Stimulated activated CD4-positive, alpha-beta T cell treated with anti-CD3 and anti-CD28 coated beads, Interleukin-15, amount 100 ng/mL, for 24 hours (primary cell): ENCODE results near the gene CAMLG.
"Not testable (repeated sequence)": the region's sequence is repeated elsewhere in the genome, so short reads cannot be mapped to it uniquely, and the experiment has no call there.

Experiments
- DNase-seq: peaks from one replicate; pipeline ENCODE4 v3.0.0-alpha.2; 2020

CAMLG gene

DNA sequence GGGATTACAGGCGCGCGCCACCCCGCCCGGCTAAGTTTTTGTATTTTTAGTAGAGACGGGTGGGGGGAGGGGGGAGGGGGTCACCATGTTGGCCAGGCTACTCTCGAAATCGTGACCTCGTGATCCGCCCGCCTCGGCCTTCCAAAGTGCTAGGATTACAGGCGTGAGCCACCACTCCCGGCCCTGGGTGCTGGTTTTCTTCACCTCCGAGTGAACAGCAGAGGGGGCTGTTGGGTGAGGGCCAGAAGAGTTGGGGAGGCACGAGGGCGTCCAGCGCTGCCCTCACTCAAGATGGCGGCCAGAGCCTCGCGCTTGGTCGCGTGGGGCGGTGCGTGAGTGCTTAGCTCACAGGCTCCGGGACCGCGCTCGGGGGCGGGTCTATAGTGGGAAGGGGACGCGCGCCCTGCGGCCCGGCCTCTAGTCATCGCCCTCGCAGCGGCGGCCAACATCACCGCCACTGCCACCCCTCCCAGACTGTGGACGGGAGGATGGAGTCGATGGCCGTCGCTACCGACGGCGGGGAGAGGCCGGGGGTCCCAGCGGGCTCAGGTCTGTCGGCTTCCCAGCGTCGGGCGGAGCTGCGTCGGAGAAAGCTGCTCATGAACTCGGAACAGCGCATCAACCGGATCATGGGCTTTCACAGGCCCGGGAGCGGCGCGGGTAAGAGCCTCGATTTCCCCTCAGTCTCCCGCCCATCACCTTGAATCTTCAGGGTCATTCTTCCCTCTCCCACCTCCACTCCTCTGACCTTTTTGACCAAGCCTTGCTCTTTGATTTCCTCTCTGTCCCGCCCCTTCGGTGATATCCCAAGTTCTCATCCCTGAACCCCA, at the start of gene CAMLG:
Gene CAMLG, plus strand, starts transcription at position 416 of the 830 bp plus-strand sequence. Its CDS starts 73 bp downstream, at position 489.
- peak; percentile 99 for DNase-seq

DNA sequence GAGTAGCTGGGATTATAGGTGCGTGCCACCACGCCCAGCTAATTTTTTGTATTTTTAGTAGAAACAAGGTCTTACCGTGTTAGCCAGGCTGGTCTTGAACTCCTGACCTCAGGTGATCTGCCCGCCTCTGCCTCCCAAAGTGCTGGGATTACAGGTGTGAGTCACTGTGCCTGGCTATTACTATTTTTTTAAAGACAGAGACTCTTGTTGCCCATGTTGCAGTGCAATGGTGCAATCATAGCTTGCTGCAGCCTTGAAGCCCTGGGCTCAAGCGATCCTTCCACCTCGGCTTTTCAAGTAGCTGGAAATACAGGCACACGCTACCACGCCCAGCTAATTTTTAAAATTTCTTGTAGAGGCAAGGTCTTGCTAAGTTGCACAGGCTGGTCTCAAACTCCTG, 48.2 kb upstream of the CAMLG start:
- not testable (repeated sequence) for DNase-seq

DNA sequence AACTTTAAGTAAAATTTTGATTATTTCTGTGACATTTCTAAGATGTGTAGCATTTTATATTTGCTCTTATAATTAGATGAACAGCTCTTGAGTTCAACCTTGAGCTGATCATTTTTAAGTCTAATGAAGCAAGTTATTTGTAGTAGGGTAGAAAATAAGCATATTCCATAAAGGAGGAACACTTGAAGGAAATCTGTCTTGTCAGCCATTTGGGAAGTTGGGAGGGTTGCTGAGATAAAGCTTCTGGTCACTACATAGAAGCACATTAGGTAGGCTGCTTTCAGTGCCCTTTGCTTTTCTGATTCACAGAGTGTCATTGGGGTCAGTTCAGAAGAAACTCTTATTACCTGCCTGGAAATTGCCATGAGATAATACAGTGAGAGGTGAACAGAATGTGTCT, 45.6 kb upstream of the CAMLG start:
- no peak for DNase-seq

DNA sequence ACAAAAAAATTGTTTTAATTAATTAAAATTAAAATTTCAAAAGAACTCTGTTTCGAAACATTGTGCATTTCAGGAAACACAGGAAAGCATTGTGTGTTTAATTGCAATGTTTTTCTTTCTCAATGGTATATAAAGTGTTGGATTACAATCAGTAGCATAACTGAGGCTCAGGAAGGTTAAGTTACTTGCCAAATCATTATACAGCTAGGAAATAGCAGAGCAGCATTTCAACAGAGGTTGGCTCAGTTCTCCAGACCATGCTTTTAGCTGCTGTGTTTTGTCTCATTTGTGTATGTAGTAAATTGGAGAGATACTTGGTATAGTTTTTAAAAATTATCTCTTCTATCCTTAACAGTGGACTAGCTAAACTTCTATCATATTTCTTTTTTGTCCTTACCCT, 30.0 kb upstream of the CAMLG start:
- DNase-seq: no peak

DNA sequence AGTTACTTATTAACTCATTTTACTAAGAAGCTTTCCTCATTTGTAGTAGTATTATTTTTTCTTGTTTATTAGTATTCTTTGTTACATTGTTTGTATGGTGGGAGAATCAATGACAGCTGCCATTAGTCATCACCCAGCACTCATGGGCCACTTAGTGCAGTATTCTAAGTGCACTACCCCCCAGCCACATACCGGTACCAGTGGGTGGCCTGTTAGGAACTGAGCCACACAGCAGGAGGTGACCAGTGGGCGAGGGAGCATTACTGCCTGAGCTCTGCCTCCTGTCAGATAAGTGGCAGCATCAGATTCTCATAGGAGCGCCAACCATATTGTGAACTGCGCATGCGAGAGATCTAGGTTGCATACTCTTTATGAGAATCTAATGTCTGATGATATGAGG, 24.2 kb upstream of the CAMLG start:
- DNase-seq: no peak

DNA sequence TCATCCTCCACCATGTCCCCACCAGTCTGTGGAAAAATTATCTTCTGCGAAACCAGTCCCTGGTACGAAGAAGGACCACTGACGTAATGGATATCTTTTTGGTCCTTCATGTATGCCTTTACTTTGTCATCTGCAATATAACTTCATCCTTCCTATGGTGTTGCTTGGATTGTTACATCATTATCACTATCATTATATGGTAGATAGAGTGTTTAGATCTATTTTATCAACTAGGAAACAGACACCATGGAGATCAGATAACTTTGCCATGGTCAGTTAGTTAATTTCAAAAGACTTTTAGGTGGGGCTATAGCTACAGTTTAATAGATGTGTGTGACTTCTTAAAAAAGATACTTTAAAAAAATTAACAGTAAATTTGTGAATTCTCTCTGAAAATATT, 23.8 kb upstream of the CAMLG start:
- no peak for DNase-seq

DNA sequence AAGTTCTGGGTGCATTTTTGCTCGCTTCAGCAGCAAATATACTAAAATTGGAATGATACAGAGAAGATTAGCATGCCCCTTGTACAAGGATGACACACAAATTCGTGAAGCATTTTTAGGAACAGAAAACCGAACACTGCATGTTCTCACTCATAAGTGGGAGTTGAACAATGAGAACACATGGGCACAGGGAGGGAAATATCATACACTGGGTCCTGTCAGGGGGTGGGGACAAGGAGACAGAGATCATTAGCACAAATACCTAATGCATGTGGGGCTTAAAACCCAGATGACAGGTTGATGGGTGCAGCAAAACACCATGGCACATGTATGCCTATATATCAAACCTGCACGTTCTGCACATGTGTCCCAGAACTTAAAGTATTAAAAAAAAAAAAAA, 22.9 kb upstream of the CAMLG start:
- DNase-seq: not testable (repeated sequence)

DNA sequence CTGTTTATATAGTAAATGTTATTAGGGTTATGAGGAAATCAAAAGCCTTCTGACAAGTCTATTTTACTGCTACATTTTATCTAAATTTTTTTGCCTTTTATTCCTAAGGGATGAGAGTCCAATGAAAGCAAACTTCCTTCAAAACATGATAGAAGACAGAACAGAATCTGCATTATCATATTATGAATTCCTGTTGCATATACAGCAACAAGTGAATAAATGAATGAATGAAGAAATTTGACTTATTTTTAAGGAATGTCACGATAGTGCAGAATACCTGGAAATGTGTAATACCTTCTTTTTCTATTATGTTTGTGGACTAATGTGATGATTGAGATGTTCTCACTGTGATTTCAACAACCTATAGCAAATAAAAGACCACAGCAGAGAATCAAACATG, 13.5 kb upstream of the CAMLG start:
- no peak for DNase-seq

DNA sequence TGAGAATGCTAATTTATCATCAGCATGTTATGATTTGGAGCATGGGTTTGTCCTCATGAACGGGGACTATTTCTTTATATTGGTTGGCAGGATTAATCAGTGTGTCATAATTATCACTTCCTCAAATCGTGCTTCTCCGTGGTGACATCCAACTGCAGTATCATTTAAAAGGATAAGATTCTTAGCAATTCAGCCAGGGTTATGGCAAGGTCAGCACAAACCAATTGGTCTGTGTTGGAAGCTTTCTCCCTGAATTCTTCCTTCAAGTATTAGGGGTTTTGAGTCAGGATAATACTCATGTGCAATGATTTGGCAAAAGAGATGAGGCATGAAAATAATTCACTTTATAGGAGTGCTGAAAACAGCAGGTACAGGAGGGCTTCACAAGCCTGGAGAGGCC, 5.5 kb upstream of the CAMLG start:
- DNase-seq: no peak

DNA sequence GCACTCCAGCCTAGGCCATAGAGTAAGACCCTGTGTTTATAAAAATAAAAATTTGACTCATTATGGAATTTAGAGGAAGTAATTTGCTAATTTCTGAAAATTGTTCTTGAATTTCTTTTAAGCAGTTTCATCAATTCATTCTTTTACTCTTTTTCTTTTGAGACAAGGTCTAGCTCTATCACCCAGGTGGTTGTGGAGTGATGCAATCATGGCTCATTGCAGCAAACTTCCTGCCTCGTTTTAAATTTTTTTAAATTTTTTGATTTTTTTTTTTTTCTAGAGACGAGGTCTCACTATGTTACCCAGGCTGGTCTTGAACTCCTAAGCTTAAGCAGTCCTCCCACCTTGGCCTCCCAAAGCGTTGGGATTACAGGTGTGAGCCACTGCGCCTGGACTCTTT, 3.1 kb upstream of the CAMLG start:
- DNase-seq: no peak

DNA sequence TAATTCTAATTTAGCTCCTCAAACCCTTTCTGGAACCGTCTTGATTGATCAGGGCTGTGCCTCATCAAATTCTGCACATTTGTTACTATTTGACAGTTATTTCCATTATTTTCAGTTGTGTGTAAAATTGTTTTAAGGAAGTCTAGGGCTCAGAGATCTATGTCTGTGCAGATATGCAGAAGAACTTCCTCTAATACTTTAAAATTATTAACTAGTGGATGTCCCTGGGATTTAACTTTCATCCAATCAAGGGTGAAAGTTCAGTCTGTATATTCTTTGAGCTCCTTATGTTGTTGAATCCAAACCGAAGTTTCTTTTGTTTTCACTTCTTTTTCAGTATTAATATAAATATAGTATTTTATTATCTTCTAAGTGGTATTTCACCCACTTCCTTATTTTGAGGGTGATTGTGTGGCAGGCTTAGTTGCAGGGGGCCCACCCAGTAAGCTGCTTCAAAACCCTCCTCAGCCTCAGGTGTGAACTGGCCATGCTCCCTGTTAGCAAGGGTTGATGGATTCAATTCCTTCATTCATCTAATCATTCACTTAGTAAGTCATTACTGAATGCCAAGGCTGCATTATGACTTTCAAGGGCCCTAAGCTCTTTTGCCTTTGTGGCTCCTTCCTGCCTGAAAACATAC, 2.1 kb upstream of the CAMLG start:
- no peak for DNase-seq

DNA sequence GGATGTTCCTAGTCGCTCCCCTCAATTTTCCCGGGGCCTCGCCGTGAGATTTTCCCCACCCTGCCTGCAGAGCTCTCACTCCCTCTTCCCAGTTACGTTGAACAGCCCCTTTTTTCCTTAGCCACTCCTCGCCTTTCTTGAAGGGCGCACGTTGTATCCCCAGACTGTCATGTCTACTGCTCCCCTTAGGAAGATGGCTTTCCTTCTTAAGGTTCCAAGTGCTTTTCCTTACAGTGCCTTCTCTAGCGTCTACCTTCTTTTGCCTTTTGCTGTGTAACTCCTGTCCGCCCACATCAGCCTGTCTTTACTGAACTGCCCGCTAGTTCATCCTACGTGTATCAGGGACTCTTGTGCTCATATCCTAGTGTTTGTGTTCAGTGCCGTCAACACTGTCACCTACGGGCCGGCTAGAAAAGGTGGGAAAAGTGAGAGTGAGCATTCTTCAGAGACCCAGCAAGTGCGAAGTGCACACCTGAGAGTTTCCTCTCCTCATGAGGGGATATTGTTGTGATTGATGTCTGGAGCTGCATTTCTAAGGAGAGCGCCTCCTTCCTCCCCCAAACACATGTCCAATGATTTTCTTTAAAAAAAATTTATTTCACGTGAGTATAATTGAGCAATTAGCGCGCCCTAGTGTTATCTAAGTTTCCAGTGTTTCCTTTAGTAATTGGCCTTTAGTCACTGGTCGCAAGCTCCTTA, 764 bp downstream of the CAMLG start:
- peak; percentile 37 for DNase-seq

DNA sequence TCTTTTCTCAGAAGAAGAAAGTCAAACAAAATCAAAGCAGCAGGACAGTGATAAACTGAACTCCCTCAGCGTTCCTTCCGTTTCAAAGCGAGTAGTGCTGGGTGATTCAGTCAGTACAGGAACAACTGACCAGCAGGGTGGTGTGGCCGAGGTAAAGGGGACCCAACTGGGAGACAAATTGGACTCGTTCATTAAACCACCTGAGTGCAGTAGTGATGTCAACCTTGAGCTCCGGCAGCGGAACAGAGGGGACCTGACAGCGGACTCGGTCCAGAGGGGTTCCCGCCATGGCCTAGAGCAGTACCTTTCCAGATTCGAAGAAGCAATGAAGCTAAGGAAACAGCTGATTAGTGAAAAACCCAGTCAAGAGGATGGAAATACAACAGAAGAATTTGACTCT, 2.7 kb downstream of the CAMLG start:
- DNase-seq: no peak

DNA sequence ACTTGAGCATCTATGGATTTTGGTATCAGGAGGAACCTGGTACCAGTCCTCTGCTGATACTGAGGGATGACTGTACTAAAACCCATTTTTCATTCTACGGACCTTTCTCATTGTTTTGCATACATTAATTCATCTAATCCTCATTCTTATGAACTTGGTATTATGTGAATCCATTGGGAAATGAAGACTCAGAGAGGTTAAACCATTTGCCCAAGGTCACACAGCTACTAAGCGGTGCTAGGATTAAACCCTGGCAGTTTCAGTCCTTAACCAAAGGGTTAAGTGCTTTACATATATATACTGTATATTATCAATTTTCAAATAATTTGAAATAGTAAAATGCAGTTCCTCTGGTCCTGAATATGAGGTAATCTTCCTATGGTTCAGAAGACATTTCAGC, 3.8 kb downstream of the CAMLG start:
- no peak for DNase-seq

DNA sequence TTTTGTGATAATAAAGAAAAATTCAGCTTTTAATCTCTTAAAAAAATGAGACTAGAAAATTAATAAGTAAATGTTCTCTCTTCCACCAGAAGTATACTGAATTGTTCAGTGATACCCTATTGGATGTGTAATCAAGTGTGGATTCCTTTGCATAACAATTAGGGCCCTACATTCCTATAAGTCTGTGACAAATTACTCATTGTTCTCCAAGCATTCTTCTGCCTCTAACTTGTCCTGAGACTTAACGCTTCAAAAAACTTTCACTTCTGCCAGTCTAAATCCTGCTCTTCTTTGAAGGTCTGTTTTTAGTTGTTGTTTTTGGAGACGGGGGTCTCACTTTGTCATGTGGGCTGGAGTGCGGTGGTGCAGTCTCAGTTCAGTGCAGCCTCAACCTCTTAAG, 11.1 kb downstream of the CAMLG start:
- DNase-seq: no peak

DNA sequence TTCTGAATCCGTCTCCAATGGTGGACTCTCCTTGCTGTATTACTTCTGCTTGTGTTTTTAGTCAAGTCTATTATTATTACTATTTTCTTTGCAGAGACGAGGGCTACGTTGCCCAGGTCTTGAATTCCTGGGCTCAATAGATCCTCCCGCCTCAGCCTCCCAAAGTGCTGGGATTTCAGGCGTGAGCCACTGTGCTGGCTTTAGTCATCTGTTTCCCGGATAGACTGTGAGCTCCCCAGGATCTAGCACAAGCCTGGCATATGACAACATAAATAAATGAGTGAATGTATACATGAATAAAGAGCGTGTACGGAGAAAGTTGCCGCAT, 19.8 kb downstream of the CAMLG start:
- DNase-seq: no peak

DNA sequence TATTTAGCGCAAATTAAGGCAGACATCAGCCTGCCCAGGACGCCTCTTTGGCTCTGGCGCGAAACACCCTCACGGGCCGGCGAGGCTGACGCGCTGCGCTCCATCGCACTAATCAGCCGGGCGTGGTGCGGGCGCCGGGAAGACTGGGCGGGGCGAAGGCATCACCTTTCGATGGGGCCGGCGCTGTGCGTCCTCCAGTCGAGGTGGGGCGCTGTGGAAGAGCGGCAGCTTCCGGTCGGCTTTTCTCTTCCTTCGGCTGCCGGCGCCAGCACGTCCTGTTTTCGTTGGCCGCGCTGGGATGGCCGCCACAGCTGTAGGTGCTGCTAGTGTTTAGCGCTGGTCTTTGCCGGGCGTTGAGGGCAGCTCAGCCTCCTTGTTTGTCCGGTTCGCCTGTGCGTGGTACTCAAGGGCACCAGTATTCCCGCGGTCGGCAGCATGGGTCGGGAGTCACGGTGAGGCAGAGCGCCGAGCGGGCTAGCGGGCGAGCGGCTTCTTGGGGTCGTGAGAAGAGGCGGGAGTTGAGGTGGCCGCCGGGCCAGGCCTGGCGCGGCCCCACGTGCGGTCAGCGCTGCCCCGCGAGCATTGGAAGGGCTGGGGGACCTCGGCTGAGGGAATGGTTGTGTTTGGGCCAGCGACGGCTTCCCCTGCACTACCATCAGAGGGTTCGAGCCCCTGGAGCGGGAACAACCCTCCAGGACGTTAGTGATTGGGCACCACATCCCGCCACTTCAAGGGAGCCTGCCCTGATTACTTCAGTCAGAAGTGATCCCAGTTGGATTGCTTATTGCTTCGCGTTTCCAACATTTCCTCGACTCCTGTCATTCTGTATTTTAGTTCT, 20.4 kb downstream of the CAMLG start, which contains the start of gene DDX46:
Gene DDX46, plus strand, starts transcription at position 276 of the 838 bp plus-strand sequence. Its CDS starts 160 bp downstream, at position 436.
- DNase-seq: peak; percentile 98

DNA sequence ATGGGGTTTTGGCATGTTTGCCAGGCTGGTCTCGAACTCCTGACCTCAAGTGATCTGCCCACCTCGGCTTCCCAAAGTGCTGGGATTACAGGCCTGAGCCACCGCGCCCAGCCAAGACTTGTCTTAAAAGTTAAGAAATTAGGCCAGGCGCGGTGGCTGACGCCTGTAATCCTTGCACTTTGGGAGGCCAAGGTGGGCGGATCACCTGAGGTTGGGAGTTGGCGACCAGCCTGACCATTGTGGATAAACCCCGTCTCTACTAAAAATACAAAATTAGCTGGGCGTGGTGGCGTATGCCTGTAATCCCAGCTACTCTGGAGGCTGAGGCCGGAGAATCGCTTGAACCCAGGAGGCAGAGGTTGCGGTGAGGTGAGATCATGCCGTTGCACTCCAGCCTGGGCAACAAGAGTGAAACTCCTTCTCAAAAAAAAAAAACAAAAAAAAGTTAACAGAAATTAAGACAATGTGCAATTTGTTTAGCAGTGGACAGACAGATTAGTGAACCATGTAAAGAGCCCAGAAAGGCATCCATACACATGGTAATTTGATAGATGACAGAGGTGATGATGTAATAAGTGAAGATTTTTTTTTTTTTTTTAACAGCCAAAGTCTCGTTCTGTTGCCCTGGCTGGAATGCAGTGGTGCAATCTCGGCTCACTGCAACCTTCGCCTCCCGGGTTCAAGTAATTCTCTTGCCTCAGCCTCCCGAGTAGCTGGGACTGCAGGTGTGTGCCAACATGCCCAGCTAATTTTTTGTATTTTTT, 29.4 kb downstream of the CAMLG start:
- not testable (repeated sequence) for DNase-seq

DNA sequence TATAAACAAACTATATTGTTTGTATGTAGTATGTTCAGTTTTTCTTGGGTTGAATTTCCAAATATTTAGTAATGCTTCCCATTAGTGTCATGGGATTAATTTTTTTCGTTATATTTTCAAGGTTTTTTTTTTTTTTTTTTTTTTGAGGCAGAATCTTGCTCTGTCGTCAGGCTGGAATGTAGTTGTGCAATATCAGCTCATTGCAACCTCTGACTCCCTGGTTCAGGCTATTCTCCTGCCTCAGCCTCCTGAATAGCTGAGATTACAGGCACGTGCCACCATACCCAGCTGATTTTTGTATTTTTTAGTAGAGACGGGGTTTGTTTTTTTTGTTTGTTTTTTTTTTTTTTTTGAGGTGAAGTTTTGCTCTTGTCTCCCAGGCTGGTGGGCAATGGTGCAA, 30.9 kb downstream of the CAMLG start:
- no peak for DNase-seq

DNA sequence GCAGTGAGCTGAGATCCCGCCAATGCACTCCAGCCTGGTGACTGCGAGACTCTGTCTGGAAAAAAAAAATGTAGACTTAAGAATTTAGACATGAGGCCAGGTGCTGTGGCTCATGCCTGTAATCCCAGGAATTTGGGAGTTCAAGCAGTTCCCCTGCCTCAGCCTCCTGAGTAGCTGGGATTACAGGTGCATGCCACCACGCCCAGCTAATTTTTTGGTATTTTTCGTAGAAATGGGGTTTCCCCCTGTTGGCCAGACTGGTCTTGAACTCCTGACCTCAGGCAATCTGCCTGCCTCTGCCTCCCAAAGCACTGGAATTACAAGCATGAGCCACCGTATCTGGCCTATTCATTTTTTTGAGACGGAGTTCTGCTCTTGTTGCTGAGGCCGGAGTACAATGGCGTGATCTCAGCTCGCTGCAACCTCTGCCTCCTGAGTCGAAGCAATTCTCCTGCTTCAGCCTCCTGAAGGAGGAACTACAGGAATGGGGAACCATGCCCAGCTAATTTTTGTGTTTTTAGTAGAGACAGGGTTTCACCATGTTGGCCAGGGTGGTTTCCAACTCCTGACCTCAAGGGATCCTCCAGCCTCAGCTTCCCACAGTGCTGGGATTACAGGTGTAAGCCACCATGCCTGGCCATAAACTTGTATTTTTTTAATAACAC, 34.2 kb downstream of the CAMLG start:
- no peak for DNase-seq

DNA sequence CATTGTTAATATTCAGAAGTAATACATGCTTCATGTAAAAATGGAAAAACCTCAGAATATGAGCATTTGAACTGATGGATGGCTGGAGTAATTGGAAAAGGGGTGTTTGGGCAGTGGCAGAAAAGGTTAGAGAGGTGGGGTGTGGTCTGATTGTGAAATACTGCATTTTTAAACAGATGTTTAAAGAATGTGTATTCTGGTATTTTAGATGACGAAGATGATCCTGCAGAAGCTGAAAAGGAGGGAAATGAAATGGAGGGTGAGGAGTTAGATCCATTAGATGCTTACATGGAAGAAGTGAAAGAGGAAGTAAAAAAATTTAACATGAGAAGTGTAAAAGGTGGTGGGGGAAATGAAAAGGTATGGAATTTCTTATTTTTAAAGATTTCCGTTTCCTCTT, 39.0 kb downstream of the CAMLG start:
- DNase-seq: no peak
